ENCODE measurements around the gene XYLB.

Gene XYLB

DNA sequence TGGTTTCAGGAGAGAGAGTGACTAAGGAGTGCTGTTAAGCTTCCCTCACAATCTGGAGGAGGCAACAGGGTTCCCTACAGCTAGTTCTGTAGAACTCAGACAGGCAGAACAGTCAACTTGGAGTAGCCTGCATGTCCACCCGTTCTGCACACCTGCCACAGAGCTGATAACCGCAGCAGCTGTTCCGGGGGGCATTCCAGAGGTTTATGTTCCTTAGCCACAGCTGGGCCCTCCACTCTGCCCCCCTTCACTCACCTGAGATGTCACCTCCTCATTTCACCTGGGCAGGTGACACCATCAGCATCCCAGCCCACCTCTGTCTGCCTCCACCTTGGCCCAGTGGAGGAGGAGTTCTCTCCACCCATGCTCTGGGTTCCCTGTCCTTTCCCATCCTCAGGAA lies 22.6 kb downstream of the XYLB start:
- no peak overlapping the region for H3K4me3 ChIP-seq (ENCODE audit: control insufficient read depth, low read depth, low read length)
- TF ChIP-seq, protein P1, sequence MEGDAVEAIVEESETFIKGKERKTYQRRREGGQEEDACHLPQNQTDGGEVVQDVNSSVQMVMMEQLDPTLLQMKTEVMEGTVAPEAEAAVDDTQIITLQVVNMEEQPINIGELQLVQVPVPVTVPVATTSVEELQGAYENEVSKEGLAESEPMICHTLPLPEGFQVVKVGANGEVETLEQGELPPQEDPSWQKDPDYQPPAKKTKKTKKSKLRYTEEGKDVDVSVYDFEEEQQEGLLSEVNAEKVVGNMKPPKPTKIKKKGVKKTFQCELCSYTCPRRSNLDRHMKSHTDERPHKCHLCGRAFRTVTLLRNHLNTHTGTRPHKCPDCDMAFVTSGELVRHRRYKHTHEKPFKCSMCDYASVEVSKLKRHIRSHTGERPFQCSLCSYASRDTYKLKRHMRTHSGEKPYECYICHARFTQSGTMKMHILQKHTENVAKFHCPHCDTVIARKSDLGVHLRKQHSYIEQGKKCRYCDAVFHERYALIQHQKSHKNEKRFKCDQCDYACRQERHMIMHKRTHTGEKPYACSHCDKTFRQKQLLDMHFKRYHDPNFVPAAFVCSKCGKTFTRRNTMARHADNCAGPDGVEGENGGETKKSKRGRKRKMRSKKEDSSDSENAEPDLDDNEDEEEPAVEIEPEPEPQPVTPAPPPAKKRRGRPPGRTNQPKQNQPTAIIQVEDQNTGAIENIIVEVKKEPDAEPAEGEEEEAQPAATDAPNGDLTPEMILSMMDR (conservative IDR thresholded peaks at IDR 0.05; ENCODE audit: control insufficient read depth, insufficient read depth, low read depth, low read length) = no peak
- no peak for DNase-seq (ENCODE audit: low read depth)

DNA sequence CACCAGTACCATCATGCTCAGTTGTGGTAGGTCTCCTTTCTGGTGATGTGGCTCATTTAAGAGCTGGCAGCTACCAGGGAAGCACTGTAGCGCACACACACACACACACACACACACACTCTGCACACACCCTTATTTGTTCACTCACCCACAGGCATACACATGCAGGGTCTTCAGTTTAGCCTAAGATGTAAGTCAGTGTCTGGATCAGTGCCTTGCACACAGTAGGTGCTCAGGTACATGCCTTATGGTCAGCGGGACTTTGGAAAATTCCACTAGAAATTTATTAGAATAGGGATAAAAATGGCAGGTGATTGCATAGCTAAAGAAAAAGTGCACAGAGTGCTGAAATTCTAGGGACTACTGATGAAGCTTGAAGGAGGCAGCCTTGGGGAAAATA lies 23.6 kb downstream of the XYLB start:
- TF ChIP-seq, protein P1 (conservative IDR thresholded peaks at IDR 0.05; ENCODE audit: control insufficient read depth, insufficient read depth, low read depth, low read length) = no peak
- H3K4me3 ChIP-seq (ENCODE audit: control insufficient read depth, low read depth, low read length) = no peak overlapping the region
- DNase-seq (ENCODE audit: low read depth) = no peak

DNA sequence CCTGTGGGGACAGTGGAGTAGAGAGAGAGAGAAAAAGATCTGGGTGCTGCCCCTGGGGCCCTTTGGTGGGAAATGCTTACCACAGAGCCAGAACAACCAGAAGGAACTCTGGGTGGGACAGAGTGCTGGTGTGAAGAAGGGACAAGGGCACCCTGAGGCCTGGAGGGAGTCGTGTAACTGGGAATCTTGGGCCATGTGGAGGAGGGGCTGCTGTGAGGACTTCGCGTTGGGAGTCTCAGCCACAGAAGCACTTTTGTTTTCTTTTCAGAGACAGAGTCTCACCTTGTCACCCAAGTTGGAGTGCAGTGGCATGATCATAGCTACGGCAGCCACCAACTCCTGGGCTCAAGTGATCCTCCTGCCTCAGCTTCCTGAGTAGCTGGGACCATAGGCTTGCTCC lies 24.3 kb downstream of the XYLB start:
- no peak for DNase-seq (ENCODE audit: low read depth)
- H3K4me3 ChIP-seq (ENCODE audit: control insufficient read depth, low read depth, low read length) = no peak overlapping the region
- TF ChIP-seq, protein P1 (conservative IDR thresholded peaks at IDR 0.05; ENCODE audit: control insufficient read depth, insufficient read depth, low read depth, low read length) = no peak

DNA sequence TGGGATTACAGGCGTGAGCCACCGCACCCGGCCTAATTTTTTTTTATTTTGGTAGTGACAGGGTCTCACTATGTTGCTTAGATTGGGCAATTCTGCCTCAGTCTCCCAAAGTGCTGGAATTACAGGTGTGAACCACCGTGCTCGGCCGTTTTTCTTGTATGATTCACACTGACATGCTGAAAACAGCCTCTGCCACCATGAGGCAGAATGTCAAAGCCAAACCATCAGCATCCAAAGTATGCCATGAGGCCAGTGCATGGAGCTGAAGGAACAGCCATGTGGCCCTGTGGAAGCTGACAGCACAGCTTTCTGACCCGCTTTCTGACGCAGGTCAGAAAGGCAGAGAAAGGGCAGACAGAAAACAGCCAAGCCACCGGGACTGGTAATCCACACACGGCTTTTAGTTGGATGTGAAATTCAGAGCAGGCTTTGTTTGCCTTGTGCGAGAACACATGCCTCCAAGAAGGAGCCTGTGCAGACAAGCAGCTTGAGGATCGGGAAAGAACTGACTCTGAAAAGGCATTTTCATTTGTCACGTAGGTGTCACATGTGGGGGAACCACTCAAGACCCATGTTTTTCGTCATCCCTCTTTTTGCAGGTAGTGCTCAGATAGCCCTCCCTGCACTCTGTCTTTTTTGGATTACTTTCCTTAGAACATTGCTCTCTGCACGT lies 25.1 kb downstream of the XYLB start:
- TF ChIP-seq, protein P1 (conservative IDR thresholded peaks at IDR 0.05; ENCODE audit: control insufficient read depth, insufficient read depth, low read depth, low read length) = no peak
- H3K4me3 ChIP-seq (ENCODE audit: control insufficient read depth, low read depth, low read length) = no peak overlapping the region
- no peak for DNase-seq (ENCODE audit: low read depth)

DNA sequence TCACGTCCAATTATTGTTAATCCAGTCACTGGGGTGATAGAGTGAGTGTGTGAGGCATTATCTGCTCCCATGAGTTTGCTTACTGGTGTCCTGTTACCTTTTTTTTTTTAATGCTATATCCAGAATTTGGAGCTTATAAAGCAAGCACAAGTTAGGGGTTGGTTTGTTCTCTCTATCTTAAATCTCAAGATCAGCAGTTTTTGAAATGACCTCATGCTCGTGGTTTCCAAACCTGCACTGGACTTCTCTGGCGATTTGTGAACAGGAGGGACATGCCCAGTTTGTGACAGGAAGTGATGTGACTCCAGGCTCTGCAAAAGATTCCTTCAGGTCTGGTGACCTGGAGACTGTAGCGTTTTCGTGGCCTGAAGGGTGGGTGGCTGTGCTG lies 25.6 kb downstream of the XYLB start:
- TF ChIP-seq, protein P1 (conservative IDR thresholded peaks at IDR 0.05; ENCODE audit: control insufficient read depth, insufficient read depth, low read depth, low read length) = no peak

DNA sequence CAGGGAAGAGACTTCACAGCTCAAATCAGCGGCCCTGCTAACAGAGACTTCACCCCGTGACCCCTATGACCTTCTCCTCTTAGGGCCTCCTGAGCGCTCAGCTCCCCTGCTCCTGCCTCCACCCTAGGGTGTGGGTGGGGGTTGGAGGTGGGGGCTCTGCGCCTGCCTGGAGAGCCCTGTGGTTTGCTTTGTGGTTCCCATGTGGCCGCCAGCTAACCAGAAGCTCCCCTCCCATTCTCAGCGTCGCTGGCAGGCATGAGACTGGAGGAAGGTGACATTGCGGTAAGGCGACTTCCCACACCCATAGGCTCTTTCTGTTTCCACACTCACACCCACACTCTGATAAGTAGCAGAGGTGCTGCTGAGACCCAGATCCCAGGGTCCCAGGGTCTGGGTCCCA lies 27.6 kb downstream of the XYLB start:
- no peak overlapping the region for H3K4me3 ChIP-seq (ENCODE audit: control insufficient read depth, low read depth, low read length)
- TF ChIP-seq, protein P1 (conservative IDR thresholded peaks at IDR 0.05; ENCODE audit: control insufficient read depth, insufficient read depth, low read depth, low read length) = no peak
- DNase-seq (ENCODE audit: low read depth) = no peak

More for the DNA sequence above, 25.6 kb downstream of the XYLB start:
- no peak overlapping the region for H3K4me3 ChIP-seq (ENCODE audit: control insufficient read depth, low read depth, low read length)
- DNase-seq (ENCODE audit: low read depth) = no peak

DNA sequence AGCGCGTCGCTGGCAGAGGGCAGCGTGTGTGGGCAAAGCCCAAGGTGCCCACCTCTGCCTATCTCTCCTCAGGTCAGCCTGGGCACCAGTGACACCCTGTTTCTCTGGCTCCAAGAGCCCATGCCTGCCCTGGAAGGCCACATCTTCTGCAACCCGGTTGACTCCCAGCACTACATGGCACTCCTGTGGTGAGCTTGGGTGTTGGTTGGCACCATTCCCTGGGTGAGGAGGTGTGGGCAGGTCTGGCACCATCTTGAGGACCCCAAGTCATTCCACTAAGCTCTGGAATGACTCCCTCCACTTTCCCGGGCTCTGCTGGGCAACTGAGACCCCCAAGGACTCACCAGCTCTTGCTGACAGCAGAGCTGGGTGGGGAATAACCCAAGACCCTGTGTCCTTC lies 28.5 kb downstream of the XYLB start:
- H3K4me3 ChIP-seq (ENCODE audit: control insufficient read depth, low read depth, low read length) = no peak overlapping the region
- DNase-seq (ENCODE audit: low read depth) = no peak
- TF ChIP-seq, protein P1 (conservative IDR thresholded peaks at IDR 0.05; ENCODE audit: control insufficient read depth, insufficient read depth, low read depth, low read length) = no peak

Measured in fibroblast of mammary gland (primary cell).